KMS-11 (cell line): ENCODE data around the gene SMTNL2.

ENCODE experiments used
- H2AFZ ChIP-seq: fragments of 200-600 bp; sonication (generic); 2 replicates; pipeline ENCODE4 v1.6.1; 2016; ENCODE audit warnings: antibody characterized with exemption, mixed run types, low read depth
- H3K27ac ChIP-seq: fragments of 200-600 bp; sonication (generic); 2 replicates; pipeline ENCODE4 v1.6.1; 2016; ENCODE audit warnings: mild to moderate bottlenecking, mixed run types
- H3K27me3 ChIP-seq: fragments of 200-600 bp; sonication (generic); 2 replicates; pipeline ENCODE4 v1.6.1; 2017; ENCODE audit warnings: mild to moderate bottlenecking, low read depth, mixed run types, moderate library complexity; ENCODE audit not compliant: insufficient read depth
- H3K36me3 ChIP-seq: fragments of 200-600 bp; sonication (generic); 2 replicates; pipeline ENCODE4 v1.6.1; 2017; ENCODE audit warnings: mild to moderate bottlenecking, mixed run types; ENCODE audit not compliant: insufficient read depth
- H3K4me1 ChIP-seq: fragments of 200-600 bp; sonication (generic); 2 replicates; pipeline ENCODE4 v1.6.1; 2016; ENCODE audit warnings: mild to moderate bottlenecking, low read depth, mixed run types; ENCODE audit not compliant: poor library complexity, severe bottlenecking
- H3K4me2 ChIP-seq: fragments of 200-600 bp; sonication (generic); 2 replicates; pipeline ENCODE4 v1.7.0; 2016; ENCODE audit warnings: mild to moderate bottlenecking, mixed run types
- H3K4me3 ChIP-seq: fragments of 200-600 bp; sonication (generic); IDR thresholded peaks from 2 replicates; pipeline ENCODE4 v1.6.1; 2017; ENCODE audit warnings: low read depth, low read length, mixed read lengths; ENCODE audit not compliant: insufficient read depth
- H3K79me2 ChIP-seq: fragments of 200-600 bp; sonication (generic); 2 replicates; pipeline ENCODE4 v1.6.1; 2016; ENCODE audit warnings: low read depth, mixed run types; ENCODE audit not compliant: insufficient read depth
- H3K9ac ChIP-seq: fragments of 200-600 bp; sonication (generic); 2 replicates; pipeline ENCODE4 v1.6.1; 2016; ENCODE audit warnings: mild to moderate bottlenecking, mixed run types
- H4K20me1 ChIP-seq: fragments of 200-600 bp; sonication (generic); 2 replicates; pipeline ENCODE4 v1.6.1; 2016; ENCODE audit warnings: mild to moderate bottlenecking, mixed run types; ENCODE audit not compliant: insufficient read depth
- TF ChIP-seq, protein P1 (sequence below): fragments of 200-600 bp; sonication (generic); conservative IDR thresholded peaks from 2 replicates; pipeline ENCODE4 v1.6.1; 2017; ENCODE audit warnings: low read depth, mild to moderate bottlenecking, antibody characterized with exemption, low read length, moderate library complexity, mixed read lengths

The SMTNL2 gene

DNA sequence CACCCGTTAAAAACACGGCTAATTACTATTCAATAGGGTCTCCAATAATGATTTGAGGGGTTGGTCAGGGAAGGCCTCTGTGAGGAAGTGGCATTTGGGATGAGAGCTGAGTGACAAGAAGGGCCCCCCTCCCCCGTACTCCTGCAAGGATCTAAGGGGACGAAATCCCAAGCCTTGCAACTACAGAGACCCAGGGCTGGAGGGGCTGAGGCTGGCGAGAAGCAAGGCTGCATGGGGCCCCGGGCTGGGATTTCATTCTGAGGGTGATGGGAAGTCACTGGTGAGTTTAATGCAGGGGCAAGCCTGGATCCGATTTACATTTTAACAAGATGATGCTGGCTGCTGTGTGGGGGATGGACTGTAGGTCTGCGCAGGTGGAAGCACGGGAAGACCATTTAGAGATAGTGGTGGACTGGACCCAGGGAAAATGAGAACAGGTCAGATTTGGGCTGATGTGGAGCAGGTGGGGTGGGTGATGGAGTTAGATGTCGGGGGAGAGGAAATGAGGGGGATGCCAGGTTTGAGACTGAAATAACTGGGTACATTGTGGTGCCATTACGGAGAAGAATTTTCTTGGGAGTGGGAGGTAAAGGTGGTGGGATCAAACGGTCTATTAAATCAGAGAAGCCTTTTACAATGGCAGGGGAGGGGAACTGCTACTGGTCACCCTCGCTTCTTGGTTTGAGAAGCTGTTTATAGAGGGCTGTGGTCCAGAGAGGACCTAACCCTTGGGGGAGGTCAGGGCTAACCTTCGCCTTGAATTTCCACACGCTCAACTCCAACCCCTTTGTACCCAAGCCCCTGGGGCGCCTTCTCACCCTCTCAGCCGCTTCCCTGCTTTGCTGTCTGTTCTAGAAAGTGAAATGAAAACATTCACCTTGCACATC lies 28.2 kb upstream of the SMTNL2 start:
- peak overlapping the region; percentile 42; the same call in 1 of the 2 replicates for H3K27ac ChIP-seq
- H3K9ac ChIP-seq: peak overlapping the region; percentile 73; the same call in 1 of the 2 replicates
- H3K27me3 ChIP-seq: no peaks in the 10 kb centered on the region
- TF ChIP-seq, protein P1, sequence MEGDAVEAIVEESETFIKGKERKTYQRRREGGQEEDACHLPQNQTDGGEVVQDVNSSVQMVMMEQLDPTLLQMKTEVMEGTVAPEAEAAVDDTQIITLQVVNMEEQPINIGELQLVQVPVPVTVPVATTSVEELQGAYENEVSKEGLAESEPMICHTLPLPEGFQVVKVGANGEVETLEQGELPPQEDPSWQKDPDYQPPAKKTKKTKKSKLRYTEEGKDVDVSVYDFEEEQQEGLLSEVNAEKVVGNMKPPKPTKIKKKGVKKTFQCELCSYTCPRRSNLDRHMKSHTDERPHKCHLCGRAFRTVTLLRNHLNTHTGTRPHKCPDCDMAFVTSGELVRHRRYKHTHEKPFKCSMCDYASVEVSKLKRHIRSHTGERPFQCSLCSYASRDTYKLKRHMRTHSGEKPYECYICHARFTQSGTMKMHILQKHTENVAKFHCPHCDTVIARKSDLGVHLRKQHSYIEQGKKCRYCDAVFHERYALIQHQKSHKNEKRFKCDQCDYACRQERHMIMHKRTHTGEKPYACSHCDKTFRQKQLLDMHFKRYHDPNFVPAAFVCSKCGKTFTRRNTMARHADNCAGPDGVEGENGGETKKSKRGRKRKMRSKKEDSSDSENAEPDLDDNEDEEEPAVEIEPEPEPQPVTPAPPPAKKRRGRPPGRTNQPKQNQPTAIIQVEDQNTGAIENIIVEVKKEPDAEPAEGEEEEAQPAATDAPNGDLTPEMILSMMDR: no peak
- no peaks in the 10 kb centered on the region for H3K36me3 ChIP-seq
- H2AFZ ChIP-seq: peak overlapping the region; percentile 85
- no peak overlapping the region for H3K4me3 ChIP-seq
- peak overlapping the region; percentile 94 for H3K4me2 ChIP-seq
- no peaks in the 10 kb centered on the region for H4K20me1 ChIP-seq
- peaks cover 26% of the 10 kb centered on the region for H3K79me2 ChIP-seq
- peaks cover 4% of the 10 kb centered on the region for H3K4me1 ChIP-seq

DNA sequence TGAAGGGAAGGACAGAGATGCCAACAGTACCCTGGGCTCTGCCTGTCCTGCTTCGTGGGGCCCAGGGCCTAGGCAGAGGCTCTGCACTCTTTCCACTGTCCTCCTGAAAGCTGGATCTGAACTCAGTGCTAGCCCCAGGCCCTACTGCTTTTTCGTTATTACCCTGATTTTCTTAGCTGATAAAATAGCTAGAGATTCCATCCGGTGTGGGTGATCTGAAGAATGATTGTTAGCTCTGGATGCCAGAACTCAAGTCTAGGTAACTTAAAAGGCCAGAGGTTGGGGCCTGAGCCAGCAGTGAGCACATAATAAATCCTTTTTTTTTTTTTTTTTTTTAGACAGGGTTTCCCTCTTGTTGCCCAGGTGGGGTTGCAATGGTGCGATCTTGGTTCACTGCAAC lies 27.3 kb upstream of the SMTNL2 start:
- Histone ChIP-seq H3K9ac (no peak overlapping the region), H3K4me1 (peaks cover 8% of the 10 kb centered on the region), H3K4me3 (no peak overlapping the region), H3K79me2 (peaks cover 26% of the 10 kb centered on the region), H2AFZ (no peak overlapping the region), H3K27me3 (no peaks in the 10 kb centered on the region), H4K20me1 (no peaks in the 10 kb centered on the region), H3K36me3 (no peaks in the 10 kb centered on the region), H3K27ac (no peak overlapping the region), H3K4me2 (no peak overlapping the region)
- TF ChIP-seq, protein P1: no peak

DNA sequence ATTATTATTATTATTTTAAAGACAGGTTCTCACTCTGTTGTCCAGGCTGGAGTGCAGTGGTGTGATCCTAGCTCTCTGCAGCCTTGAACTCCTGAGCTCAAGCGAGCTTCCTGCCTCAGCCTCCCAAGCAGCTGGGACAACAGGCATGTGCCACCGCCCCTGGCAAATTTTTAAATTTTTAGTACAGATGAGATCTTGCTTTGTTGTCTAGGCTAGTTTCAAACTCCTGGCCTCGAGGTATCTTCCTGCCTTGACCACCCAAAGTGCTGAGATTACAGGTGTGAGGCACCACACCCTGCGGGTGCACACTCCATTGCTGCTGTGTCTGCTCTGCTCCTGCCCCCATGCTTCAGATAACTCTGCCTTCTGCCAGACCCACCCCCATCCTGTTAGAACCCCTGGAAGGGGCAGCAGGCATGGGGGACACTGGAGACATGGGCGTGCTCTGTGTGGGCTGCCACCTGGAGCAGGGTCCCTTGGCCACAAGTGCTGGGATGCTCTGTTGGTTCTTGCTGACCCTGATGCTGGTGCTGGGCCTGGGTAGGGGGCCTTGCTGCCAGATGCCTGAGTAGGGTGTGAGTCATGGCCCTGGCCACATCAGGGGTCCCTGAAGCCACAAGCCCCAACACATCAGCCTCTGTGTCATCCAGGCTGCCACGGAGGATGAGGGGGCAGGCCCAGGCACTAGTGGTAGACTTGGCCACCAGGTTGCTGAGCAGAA lies 26.5 kb upstream of the SMTNL2 start:
- Histone ChIP-seq H3K27me3 (no peaks in the 10 kb centered on the region), H3K9ac (no peak overlapping the region), H3K4me1 (peaks cover 15% of the 10 kb centered on the region), H2AFZ (no peak overlapping the region), H3K79me2 (peaks cover 20% of the 10 kb centered on the region), H3K4me3 (no peak overlapping the region), H4K20me1 (no peaks in the 10 kb centered on the region), H3K4me2 (no peak overlapping the region), H3K36me3 (no peaks in the 10 kb centered on the region), H3K27ac (no peak overlapping the region)
- TF ChIP-seq, protein P1: no peak

DNA sequence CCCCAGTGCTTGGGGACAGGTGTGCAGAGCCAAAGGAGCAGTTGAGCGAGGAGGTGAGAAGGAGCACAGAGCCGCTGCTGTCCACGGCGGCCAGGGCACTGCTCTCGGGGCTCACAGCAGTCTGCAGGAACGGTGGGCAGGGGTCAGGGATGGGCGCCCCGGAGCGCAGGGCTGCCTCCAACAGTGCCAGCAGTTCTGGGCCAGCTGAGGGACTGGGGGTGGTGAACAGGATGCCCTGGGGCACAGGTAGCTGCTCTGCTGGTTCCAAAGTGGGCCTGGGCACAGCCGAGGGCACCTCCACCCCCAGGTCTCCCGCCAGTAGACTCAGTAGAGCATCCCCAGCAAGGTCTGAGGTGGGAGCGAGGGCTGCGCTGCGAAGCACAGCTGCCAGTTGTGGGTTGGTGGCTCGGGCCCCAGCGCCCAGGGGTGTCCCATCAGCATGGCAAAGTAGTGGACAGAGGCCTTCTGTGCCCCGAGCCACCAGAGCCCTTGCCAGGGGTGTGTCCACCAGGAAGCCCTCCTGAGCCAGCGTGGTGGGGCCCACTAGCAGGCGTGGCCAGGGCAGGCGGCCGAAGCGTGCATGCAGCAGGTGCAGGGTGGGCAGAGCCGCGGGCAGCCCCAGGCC lies 25.9 kb upstream of the SMTNL2 start:
- Histone ChIP-seq H2AFZ (no peak overlapping the region), H3K4me1 (peaks cover 15% of the 10 kb centered on the region), H3K27me3 (no peaks in the 10 kb centered on the region), H3K9ac (no peak overlapping the region), H3K36me3 (no peaks in the 10 kb centered on the region), H3K27ac (no peak overlapping the region), H3K4me2 (no peak overlapping the region), H3K4me3 (no peak overlapping the region), H3K79me2 (peaks cover 16% of the 10 kb centered on the region), H4K20me1 (no peaks in the 10 kb centered on the region)
- TF ChIP-seq, protein P1: no peak
